Stimulated activated CD4-positive, alpha-beta T cell treated with anti-CD3 and anti-CD28 coated beads, Interleukin-2, amount 100 ng/mL, for 4 hours (primary cell): ENCODE results near the gene EXOC4.
"Not testable (repeated sequence)": the region's sequence is repeated elsewhere in the genome, so short reads cannot be mapped to it uniquely, and the experiment has no call there.

Source experiments
- DNase-seq: peaks from one replicate; pipeline ENCODE4 v3.0.0-alpha.2; 2020; ENCODE audit warnings: low read depth

EXOC4 gene

DNA sequence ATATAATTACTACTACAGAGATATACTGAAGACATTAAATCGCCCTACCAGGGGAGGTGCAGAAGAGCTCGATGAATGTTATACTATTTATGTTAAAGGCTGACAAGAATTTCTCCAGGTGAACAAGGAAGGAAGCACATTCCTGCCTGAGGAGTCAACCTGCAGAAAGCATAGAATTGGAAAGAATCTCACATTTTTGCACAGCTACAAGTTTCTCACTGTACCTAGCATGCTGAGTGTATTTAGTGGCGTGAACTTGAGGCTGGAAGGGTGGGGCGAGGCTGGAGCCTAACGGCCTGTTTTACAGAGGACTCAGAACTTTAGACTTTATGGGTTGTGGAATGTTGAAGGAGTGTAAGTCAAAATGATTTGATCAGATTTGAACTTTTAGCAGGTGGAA is 500.6 kb downstream of the EXOC4 start:
- no peak for DNase-seq

DNA sequence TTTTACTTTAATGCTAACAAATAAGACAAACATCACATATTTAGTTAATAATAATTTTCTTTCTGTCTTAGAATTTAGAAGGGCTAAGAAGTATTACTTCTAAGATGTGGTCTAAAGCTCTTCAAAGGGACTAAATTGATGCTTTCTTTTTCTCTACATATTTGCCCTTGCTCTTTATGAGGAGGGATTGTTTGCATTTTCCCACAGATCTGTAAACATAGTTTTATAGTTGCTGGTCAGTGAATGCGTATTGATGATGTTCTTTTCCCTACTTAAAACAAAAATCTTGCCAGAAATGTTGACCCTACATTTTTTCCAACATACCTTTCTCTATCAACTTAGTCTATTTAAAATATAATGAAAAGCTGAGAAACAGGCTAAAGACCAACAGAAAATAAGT is 501.8 kb downstream of the EXOC4 start:
- no peak for DNase-seq

DNA sequence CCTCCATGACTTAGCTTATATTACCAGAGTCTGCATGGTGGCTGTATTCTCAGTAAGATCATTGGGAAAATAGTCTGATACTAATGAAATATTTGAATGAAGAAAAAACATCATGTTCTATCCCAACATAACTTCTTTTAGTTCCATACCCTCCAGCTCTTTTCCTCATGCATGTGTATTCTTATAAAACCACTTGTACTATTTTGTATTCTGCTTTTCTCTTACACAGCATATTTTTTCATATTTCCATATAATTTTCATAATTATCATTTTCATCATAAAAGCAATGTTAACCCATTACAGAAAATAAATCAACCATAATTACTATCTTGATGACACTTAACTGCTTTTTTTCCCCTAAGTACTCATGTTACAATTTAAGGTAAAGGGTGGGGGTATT is 503.0 kb downstream of the EXOC4 start:
- no peak for DNase-seq

DNA sequence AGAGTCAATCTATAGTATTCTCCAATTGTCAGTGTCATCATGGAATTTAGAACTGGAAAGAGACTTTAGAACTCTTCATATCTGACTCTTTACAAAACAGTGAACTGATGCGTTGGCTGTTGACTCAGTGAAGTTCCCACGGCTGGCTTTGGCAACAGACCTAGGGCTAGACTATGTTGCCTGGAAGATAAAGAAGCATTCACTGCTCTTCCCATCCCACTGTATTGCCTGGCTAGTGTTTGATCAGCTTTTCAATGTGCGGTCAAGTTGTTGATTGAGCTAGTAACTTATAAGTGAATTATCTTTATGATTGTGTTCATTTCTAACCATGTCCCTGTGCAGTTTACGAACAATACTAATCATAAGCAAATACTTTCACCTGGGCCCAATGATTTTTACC is 508.6 kb downstream of the EXOC4 start:
- no peak for DNase-seq

DNA sequence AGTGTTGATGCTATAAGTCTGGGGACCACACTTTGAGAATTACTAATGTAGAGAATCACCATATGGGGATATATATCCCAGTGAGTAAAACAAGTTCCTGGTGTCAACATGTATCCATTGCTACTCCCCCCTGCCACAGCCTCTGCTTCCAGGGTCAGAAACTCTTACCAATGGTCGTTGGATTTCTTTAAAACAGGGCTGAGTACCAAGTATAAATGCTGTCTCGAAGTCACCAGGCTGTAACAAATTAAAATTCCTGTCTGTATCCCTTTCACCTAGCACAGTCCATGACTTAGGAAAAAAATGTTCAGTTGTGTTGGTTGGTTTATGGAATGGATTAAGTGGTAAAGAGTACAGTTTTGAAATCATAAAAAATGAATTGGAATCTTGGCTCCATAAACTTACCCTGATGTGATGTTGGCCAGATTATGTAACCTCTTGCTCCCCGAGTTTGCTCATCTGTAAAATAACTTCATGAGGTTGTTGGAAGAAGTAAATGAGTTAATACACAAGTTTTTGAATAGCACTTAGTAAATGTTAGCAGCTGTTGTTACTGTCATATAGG is 510.3 kb downstream of the EXOC4 start:
- no peak for DNase-seq

DNA sequence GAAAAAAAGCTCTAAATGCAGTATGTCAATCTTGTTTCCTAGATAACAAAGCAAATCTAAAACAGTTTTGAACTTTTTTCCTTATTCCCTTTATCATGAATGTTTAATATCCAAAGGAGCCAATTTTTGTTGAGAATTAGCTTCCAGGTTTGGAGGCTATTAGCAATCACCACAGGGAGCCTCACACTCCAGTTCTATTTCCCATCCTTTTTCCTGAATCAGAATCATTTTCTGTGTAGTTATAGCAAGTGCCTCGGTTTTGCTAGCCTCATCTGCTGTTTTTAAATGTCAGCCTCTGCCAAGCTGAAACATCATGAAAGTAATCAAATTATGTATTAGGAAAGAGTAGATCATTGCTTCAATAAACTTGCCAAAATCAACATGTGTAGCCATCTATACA is 516.8 kb downstream of the EXOC4 start:
- DNase-seq: no peak

DNA sequence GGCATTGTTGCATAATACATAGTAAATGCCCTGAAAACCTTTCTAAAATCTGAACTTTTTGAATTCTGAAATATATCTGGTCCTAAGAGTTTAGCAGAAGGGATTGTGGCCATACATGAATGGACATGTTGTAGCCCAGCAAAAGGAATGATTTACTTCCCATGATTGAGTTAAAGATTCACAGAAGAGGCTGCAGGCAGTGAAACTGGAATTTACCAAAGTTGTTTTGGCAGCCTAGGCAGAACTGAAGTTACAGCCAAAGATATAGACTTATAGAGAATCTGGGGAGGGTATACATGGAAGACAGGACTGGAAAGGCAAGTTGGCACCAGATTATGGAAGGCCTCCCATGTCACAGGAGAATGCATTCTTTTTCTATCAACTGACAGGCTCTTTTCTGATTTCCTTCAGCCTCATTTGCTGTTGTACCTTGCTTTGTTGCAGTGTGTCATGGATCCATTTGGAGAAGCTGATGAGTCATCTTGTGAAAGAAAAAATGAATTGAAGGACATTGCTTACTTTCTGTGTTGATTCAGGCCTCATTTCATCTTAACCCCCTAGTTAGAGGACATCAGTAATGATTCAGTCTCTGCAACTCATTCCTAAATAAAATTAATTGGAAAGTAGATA is 518.1 kb downstream of the EXOC4 start:
- no peak for DNase-seq

DNA sequence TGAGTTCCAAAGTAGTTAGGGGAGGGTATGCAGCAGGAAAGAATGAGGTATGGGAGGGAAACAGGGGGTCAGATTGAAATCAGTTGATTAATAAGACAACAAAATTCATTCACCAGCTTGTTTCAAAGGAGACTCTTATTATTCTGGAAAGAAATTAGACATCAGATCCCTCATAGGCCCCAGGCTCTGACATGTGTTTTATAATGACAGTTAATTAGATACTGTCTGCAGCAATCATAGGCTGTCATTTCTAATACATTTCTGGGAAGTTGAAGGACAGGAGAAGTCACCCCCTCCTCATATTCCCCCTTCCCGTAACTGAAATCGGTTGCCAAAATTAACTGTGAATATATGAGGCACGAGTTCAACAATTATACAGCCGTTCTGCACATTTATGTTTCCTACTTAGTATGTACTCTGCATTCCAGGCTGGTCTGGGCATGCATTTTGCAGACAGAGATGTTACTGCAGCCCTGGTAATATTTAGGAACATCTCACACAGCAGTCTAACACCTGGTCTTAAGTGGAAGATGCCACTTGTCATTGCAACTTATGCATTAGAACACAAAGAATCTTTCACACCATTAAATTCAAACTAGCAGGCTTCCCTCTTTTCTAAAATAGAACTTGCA is 519.0 kb downstream of the EXOC4 start:
- DNase-seq: no peak

DNA sequence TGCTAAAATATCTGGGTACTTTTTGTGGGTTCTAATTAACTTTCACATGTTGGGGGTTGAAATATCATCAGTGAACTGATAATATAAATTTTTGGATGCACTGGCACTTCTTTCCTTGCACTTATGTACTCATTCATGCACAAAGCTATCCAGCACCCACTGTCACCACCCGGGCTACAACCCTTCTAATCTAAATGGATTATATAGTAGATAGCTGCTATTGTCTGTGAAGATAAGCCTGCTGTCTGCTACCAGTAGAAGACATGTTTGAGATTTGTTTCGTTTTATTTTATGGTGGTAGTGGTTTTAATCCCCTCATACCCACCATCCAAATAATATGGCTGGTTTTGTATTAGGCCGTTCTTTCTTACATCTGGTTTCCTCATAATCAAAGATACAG is 520.7 kb downstream of the EXOC4 start:
- DNase-seq: no peak

DNA sequence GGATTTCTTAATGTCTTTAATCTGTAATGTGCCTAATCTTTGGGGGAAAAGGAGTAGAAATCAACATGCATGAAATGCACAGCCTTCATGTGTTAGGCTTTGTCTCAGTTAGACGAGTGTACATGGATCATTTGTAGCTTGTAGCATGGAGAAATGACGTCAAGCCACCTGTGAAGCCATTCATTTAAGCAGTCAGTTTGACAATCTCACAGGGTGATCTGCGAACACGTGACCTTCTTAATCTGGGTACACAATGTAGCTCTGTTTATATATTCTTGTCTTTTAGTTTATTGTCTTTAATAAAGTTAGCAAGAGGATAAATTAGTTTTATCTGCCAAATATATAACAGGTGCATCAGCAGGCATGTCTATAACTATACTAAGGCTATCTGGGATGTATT is 522.3 kb downstream of the EXOC4 start:
- no peak for DNase-seq

DNA sequence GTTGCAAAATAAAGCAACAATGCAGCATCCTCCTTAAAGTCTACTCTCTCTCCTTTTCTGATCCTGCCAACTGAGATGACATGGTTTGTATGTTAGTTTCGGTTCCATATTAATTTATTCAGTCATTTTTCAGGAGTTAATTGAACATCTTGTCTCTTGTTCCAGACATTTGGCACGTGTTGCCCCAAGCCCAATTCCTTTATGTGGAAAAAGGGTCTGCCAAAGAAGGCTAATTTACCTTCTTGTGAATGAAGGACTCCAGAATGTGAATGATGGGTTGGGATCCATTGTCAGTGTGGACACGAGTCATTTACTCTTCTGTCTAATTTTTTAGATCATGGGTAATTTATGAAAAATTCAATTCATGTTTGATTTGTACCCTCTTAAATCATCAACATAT is 523.4 kb downstream of the EXOC4 start:
- DNase-seq: no peak

DNA sequence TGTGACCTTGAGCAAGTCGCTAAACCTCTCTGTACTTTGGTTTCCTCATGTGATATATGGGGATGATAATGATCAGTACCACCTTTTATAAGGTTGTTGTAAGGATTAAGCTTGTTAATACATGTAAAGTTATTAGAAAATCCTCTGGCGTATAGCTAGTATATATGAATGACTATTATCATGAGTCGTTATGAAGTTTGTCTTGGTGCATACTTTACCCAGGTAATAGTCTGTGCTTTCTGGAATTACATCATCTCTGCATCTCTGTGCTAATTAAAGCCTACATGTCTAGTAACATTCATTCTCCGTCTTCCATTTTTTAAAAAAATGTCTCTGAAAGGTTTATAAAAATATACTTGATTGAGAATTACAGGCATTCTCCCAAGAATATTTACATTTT is 524.8 kb downstream of the EXOC4 start:
- no peak for DNase-seq

DNA sequence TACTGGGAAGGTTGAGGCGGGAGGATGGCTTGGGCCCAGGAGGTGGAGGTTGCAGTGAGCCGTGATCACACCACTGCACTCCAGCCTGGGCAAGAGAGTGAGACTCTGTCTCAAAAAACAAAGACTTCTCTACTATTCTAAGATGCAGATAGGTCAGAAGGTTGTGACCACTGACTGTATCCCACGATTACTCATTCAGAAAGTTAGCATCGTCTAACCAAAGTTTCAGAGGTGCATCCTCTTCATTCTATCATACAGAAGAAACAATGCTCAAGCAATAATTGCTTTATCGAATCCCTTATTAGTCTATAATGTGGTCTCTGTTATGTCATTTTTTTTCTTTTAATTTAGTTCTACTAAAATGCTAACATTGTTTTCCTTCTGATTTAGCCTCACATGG is 525.6 kb downstream of the EXOC4 start:
- DNase-seq: no peak

DNA sequence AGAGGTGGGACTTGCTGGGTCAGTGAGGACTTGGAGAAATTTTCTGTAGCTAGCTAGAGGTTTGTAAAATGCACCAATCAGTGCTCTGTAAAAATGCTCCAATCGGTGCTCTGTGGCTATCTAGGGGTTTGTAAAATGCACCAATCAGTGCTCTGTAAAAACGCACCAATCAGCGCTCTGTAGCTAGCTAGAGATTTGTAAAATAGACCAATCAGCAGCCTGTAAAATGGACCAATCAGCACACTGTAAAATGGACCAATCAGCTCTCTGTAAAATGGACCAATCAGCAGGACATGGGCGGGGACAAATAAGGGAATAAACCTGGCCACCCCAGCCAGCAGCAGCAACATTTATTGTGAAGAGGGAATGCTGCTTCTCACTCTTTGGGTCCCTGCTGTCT is 526.7 kb downstream of the EXOC4 start:
- DNase-seq: not testable (repeated sequence)

DNA sequence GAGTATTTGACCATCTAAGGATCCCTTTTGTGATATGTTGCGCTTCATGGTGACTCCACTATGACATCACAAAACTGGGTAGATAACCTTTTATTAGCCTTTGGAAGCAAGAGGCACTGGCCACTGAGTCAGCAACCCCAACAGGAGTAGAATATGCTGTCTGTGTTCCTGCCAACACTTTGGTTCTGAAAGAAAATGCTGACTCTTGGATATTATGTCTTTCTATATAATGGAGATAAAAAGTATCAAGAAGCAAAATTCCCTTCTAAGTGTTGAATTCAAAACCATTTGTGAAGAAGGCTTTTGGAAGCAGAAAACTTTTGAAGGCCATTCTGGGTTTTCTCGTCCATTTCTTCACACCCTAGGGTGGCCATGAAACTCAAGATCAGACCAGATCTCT is 528.0 kb downstream of the EXOC4 start:
- no peak for DNase-seq

DNA sequence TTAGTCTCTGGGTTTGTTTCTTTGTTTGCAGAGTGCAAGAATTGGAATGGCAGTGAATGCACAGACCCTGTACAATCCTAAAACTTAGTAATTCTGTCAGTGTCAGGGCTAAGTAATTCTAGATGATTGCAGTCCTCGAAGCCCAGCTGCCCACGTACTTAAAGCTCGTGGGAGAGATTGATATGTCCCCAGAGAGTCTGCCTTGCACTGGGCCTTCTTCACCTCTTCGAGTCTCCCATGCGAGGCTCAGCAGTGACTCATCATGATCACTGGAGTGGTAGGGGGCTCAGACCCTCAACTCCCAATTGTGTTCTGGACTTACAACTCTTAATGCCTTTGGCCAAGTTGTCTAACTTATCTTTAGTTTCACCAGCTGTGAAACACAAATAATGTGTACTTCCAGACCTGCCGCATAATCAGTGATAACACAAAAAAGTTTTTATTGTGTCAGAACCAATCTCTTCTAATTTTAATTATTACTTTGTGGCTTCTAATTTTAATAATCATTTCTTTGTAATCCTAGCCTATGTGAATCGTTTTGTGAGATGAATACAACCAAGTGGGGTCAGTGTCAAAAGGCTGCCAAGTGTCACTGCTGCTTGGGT is 528.7 kb downstream of the EXOC4 start:
- no peak for DNase-seq

DNA sequence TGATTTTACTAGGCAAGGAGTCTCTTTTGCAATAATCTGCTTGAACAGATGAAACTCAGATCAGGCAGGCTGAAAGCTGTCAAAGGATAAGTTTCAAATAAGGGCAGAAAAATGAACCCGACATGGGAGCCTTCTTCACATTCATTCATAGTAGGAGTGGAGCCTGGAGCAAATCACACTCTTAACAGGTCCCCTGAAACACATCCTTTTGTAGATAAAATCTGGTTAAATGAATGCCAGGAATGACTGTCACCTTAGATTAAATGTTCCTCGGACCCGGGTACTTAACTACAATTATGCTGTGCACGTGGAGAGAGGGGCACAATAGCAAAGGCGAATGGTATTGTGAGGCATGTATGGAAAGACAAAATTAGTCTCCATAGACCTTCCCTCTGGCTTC is 529.6 kb downstream of the EXOC4 start:
- DNase-seq: no peak

DNA sequence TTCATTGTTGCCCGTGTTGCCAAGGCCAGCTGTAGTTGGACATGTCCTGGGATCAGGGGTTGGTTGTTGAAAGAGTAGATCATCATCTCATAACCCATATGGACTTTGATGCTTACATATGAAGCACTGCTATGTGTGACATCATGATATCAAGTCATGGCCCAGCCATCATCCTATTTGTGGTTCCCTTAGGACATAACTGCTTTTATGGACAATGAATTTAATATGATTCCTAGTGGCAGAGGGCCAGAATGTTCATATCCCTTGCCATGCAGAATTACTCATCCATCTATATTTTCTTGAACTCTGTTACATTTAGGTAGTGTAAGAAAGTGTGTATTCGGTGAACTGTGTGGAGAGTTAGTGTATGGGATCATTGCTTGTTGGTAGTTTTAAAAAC is 530.4 kb downstream of the EXOC4 start:
- no peak for DNase-seq

DNA sequence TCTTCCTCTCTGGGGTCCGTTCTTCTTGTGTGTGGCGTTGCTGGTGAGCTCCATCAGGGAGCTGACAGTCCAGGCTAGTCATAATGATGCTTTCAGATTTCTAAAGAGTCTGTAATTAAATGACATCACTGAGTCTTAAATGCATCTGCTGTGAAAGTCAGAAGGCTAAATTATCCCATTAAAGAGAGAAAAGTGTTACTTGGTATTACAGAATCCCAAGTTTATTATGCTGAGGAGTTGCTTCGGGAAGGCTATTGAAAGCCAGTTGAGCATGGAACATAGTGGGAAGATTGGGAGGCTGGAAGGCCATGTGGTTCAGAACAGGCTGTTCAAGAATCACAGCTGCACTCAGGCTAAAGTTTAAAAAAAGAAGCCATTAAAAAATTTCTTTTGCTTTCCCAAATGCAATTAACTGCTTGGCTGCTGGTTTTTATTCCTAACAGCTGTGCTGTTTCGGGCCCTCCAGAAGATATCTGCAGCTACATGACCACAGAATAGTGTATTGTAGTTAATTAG is 531.7 kb downstream of the EXOC4 start:
- no peak for DNase-seq

DNA sequence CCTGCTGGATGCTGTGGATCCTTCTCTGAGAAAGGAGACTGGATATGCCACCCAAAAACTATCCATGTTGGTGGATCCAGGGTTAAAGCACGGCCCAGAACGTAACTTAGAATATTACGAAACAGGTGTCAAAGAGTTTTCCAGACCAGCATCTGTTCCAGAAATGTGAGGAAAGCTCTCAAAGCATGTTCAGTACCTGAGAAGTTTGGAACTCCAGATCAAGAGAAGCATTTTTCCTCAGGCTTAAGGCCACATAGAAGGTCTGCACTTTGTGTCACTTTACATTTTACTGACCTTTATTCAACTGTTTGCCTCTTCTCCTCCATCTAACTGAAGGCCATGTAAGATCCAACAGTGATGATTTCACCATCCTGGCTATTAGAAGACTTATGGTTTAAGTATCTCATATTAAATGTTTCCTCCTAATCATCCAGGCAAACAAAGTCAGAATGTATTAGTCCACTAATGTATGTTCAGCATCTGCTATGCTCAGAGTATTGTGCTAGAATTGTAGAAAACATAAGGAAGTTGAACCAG is 533.6 kb downstream of the EXOC4 start:
- DNase-seq: no peak

DNA sequence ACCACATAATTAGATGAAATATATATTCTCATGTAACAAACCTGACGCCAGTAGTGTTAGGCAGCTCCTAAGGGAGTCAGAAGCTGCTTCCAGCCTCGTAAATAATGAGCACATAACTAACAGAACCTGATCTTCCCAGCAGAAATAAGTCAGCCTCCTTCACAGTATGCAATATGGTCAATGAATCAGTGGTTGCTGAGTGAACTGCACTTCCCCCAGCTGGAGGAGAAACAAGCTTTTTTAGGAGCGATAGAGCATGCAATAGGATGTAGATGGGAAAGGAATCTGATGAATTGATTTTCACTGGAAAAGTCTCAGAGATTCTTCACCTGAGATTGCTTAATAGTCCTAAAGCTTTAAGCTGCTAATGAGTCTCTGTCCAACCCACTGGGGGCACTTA is 537.1 kb downstream of the EXOC4 start:
- no peak for DNase-seq

DNA sequence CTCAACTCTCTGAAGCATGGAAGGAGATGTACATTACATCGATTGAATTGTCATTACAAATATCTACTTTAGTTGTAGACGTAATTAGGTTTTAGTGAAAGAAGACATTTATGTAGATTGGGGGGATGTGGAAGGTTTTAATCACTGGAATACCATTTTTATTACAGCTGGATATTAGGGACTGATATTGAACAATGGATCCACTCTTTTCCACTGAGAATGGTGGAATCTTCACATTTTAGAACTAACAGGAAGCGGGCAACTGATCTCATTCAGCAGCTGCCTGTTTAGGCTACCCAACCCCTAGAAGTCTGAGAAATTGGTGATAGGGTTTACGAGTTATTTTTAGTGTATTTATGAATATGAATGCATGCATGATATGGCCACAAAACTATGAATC is 538.0 kb downstream of the EXOC4 start:
- DNase-seq: no peak

DNA sequence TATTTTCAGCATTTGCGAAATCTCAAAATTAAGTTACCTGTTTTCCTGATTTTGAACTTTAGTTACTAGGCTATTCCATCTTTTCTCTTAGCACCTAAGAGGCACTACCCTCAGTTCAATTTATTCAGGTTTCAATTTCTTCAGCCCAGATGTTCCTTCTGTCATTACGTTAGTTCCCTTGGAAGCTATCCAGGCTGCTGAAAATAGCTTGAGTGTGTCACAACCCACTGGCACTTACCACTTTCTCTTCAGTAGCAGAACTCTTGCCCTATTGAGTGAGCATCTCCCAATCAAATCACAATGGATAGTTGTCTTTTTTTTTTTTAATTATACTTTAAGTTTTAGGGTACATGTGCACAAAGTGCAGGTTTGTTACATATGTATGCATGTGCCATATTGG is 541.6 kb downstream of the EXOC4 start:
- no peak for DNase-seq
